ENCODE results near the gene UTP14C. TPM values are rescaled to one million over a fixed set of nuclear protein-coding genes. Genes with fewer than 3 reads are reported as not detected.
A peak's percentile ranks its signal among the peaks of the same experiment; 100 is the strongest.

UTP14C gene
- total and polyA plus RNA-seq, 2 of the 13 experiments (the other 11 are each of a cell fraction or from before 2014, with no cell fraction given): 8.8 to 12.2 TPM

GRCh38 chr13:52026246-52026626, 1.7 kb downstream of the UTP14C start (continued):
- TF ChIP-seq ZBED4 (CRISPR knock-in tag; IDR thresholded peaks at IDR 0.05; ENCODE audit: borderline replicate concordance) (no peak), DNMT1 (CRISPR knock-in tag; IDR thresholded peaks at IDR 0.05) (0 out of 2 replicates have a peak, but pooled peaks have one; percentile 16), ZNF350 (CRISPR knock-in tag; IDR thresholded peaks at IDR 0.05; ENCODE audit: borderline replicate concordance, low read depth) (no peak), GPN1 (CRISPR knock-in tag; IDR thresholded peaks at IDR 0.05; ENCODE audit: borderline replicate concordance) (no peak), MYC (CRISPR knock-in tag; IDR thresholded peaks at IDR 0.05; ENCODE audit: borderline replicate concordance) (no peak), CTCF (CRISPR knock-in tag; IDR thresholded peaks at IDR 0.05) (peak; percentile 57), ZNF224 (CRISPR knock-in tag; IDR thresholded peaks at IDR 0.05) (0 out of 2 replicates have a peak, but pooled peaks have one; percentile 43), ZFP41 (CRISPR knock-in tag; IDR thresholded peaks at IDR 0.05; ENCODE audit: borderline replicate concordance) (no peak), CAMTA2 (CRISPR knock-in tag; IDR thresholded peaks at IDR 0.05; ENCODE audit: borderline replicate concordance) (no peak), ETS1 (CRISPR knock-in tag; IDR thresholded peaks at IDR 0.05) (no peak), BORCS8-MEF2B (CRISPR knock-in tag; IDR thresholded peaks at IDR 0.05) (peak; percentile 62; the same call in 1 of the 2 replicates), HES4 (CRISPR knock-in tag; IDR thresholded peaks at IDR 0.05; ENCODE audit: borderline replicate concordance) (no peak), HOXA9 (CRISPR knock-in tag; IDR thresholded peaks at IDR 0.05; ENCODE audit: borderline replicate concordance) (0 out of 2 replicates have a peak, but pooled peaks have one; percentile 13), ZNF609 (CRISPR knock-in tag; IDR thresholded peaks at IDR 0.05; ENCODE audit: borderline replicate concordance) (no peak), ELF1 (CRISPR knock-in tag; IDR thresholded peaks at IDR 0.05) (no peak), ZNF274 (CRISPR knock-in tag; IDR thresholded peaks at IDR 0.05) (no peak), ZBTB7B (CRISPR knock-in tag; IDR thresholded peaks at IDR 0.05) (no peak), ZNF501 (CRISPR knock-in tag; IDR thresholded peaks at IDR 0.05) (peak; percentile 79)
